Mucosa of stomach (tissue), 1 donor: ENCODE measurements around the gene SPAAR.

Experiments
- H3K27me3 ChIP-seq: one replicate; pipeline ENCODE4 v1.7.0; 2013; ENCODE audit warnings: mild to moderate bottlenecking, low read length; ENCODE audit not compliant: control insufficient read depth, insufficient read depth
- H3K36me3 ChIP-seq: one replicate; pipeline ENCODE4 v1.7.0; 2013; ENCODE audit warnings: low read length; ENCODE audit not compliant: control insufficient read depth, insufficient read depth
- H3K4me1 ChIP-seq: one replicate; pipeline ENCODE4 v1.7.0; 2013; ENCODE audit warnings: mild to moderate bottlenecking, low read length; ENCODE audit not compliant: control insufficient read depth, insufficient read depth
- H3K4me3 ChIP-seq: one replicate; pipeline ENCODE4 v1.7.0; 2013; ENCODE audit warnings: low read length
- H3K9ac ChIP-seq: one replicate; pipeline ENCODE4 v1.7.0; 2013; ENCODE audit warnings: mild to moderate bottlenecking, low read length, moderate library complexity
- H3K9me3 ChIP-seq: one replicate; pipeline ENCODE4 v1.7.0; 2013; ENCODE audit warnings: mild to moderate bottlenecking, low read length, moderate library complexity; ENCODE audit not compliant: control insufficient read depth
- donor health status: Pancreatic carcinoma.

The SPAAR gene, protein sequence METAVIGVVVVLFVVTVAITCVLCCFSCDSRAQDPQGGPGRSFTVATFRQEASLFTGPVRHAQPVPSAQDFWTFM

DNA sequence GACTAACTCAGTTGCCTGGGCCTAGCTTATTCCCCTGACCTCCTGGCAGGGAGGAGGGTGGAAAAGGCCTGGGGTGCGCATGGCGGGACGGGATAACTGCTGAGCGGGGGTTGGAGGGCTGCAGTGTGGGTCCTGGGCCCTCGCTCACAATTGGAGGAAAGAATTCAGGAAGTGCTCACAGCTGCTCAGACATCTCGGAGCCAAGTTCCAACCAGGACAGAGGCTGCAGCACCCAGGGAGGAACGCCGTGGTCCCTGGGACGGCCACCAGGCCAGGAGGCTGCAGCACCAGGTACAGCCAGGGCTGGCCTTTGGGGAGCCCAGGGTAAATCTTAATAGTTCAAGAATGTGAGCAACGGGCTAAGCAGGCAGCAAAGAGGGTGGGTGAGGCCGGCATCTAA lies at the start of gene SPAAR:
Gene SPAAR (plus strand): TSS at position 217 of the 400 bp plus-strand sequence. CDS start 974 bp downstream, outside the sequence.
- no peak within 1 kb of the TSS for H3K9ac ChIP-seq

DNA sequence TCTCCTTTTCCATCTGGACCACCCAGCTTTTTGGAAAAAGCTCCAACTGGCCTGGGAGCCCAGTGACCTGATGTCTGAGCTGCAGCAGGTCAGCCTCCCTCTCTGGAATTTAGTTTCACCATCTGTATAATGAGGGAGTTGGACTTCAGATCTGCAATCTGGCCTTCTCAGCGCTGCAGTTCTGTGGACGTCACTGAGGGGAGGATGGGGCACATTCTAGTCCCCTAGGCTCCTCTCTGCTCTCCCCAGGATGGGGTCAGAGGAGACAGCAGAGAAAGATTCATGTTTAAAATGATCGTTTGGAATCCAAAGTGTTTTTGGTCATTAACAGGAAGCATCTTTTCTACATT lies 49.3 kb upstream of the SPAAR start:
- Histone ChIP-seq H3K36me3 (no peaks in the 10 kb centered on the region), H3K4me3 (no peak overlapping the region), H3K4me1 (no peaks in the 10 kb centered on the region)

More for the DNA sequence above, at the start of gene SPAAR:
- Histone ChIP-seq H3K27me3 (no peaks in the 10 kb centered on the region), H3K4me3 (no peak within 1 kb of the TSS), H3K4me1 (peaks cover 68% of the 10 kb centered on the region), H3K9me3 (no peaks in the 10 kb centered on the region), H3K36me3 (no peaks in the 10 kb centered on the region)

DNA sequence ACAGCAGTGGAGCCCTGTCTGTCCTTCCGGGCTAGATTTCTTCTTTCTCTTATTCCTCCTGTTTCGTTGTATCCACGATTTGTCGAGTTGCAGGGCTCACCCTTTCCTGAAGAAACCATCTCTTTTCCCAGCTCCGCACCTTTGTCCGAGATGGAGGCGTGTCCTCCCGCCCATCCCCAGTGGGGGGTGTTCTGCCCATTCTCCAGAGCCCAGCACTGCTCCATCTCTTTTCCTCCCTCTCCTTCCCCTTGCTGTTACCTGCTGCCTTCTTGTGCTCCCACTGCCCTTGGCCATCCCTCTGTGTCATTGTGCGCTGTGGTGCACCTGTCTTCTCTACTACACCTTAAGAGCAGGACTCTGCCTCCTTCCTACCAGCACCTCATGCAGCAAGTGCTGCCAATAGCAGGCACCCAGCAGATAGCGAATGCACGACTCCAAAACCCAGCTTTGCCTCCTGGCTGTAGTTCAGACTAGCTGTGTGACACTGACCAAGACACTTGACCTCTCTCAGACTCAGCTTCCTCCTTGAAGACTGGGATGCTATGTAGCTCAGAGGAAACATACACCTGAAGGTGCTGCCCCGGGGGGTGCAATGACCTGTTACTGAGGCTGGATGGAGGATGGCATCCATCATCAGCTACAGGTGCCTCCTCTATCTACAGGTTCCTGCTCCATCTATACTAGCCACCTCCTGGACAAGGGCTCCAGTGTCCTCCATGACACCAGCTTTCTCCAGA lies 48.0 kb upstream of the SPAAR start:
- Histone ChIP-seq H3K36me3 (no peaks in the 10 kb centered on the region), H3K4me1 (no peaks in the 10 kb centered on the region), H3K4me3 (no peak overlapping the region), H3K27me3 (peaks cover 16% of the 10 kb centered on the region), H3K9me3 (no peaks in the 10 kb centered on the region), H3K9ac (no peak overlapping the region)

More for the DNA sequence above, 49.3 kb upstream of the SPAAR start:
- Histone ChIP-seq H3K27me3 (peaks cover 16% of the 10 kb centered on the region), H3K9me3 (no peaks in the 10 kb centered on the region), H3K9ac (no peak overlapping the region)

DNA sequence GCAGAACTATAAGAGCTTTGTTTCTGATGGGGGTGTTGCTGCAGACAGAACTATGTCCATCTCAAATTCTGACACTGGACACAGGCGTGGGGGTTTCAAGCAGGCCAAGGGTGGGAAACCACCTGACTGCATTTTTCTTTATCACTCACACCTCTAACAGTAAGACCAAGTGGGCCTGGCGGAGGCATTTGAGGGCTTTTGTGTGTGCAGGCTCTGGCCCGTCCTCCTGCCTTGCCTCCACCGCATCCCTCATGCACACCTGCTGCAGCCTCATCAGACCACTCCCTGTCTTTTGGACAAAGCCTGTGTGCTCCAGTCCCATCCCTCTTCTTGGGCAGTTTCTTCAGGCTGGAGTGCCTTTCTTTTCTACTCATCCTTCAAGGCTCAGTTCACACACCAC lies 47.0 kb upstream of the SPAAR start:
- Histone ChIP-seq H3K9ac (no peak overlapping the region), H3K4me3 (no peak overlapping the region), H3K4me1 (no peaks in the 10 kb centered on the region), H3K27me3 (peaks cover 16% of the 10 kb centered on the region), H3K9me3 (no peaks in the 10 kb centered on the region), H3K36me3 (no peaks in the 10 kb centered on the region)

DNA sequence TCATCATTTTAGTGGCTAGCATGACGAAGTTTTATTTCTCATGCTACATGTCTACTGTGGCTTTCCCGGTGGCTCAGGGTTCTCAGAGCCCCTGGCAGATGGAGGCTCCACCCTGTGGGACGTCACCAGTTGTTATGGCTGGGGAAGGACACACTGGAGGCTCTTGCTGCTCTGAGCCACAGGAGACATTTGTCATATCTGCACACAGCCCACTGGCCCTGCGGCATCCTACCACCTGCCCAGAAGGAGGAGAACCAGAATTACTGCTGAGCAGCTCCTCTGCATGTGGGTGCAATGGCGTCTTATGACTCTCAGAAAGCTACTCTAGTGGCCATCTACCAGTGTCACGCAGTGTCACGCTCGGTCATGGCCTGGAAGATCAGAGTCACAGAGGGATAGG lies 45.7 kb upstream of the SPAAR start:
- no peaks in the 10 kb centered on the region for H3K9me3 ChIP-seq
- H3K36me3 ChIP-seq: no peaks in the 10 kb centered on the region
- no peak overlapping the region for H3K9ac ChIP-seq
- no peaks in the 10 kb centered on the region for H3K4me1 ChIP-seq
- H3K4me3 ChIP-seq: no peak overlapping the region
- peaks cover 16% of the 10 kb centered on the region for H3K27me3 ChIP-seq

DNA sequence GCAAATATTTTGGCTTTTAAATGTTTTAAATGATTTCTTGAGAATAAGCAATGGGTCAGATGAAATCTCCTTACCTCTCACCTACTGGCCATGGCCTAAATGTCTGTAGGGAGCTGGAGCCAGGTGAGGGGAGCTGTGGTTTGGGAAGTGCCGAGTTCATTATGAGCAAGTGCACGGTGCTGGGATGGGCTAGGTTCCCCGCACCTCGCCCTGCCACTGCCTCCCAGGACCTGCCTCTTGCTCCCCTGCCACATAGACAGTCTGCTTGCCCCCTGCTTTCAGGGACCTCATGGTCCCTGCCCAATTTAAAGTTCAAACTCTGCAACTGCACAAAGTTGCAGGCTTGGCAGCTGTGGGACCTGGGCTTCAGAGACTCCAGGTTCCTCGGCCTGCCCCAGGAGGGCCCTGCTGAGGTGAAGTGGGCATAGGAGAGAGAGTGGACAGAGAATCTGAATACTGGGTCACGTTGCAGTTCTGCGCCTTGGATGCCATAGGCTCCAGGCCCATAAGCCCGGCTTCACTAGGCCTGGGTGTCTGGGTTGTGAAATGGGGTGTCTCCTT lies 44.5 kb upstream of the SPAAR start:
- H3K9ac ChIP-seq: no peak overlapping the region
- no peak overlapping the region for H3K4me3 ChIP-seq
- H3K27me3 ChIP-seq: peaks cover 16% of the 10 kb centered on the region
- H3K36me3 ChIP-seq: no peaks in the 10 kb centered on the region
- H3K9me3 ChIP-seq: no peaks in the 10 kb centered on the region
- H3K4me1 ChIP-seq: no peaks in the 10 kb centered on the region

DNA sequence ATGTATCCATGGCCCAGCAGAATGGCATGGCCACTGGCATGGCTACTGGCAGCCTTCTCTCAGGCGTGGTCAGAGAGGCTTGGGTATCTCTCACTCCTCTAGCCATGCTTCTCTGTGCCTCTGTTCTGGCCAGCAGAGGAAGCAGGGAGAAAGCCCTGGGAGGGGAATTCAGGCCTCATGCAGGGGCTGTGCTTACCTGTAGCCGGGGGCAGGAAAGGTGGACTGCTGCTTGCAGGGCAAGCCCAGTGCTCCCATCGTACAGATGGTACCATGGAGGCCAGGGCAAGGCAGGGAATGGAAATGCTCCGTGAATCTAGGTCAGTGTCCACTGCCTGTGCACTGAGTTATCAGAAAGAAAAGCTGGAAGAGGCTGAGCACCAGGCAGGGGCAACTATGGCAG lies 41.8 kb upstream of the SPAAR start:
- H3K36me3 ChIP-seq: no peaks in the 10 kb centered on the region
- H3K9me3 ChIP-seq: no peaks in the 10 kb centered on the region
- H3K27me3 ChIP-seq: peaks cover 1% of the 10 kb centered on the region
- no peak overlapping the region for H3K4me3 ChIP-seq
- H3K9ac ChIP-seq: no peak overlapping the region
- H3K4me1 ChIP-seq: no peaks in the 10 kb centered on the region

DNA sequence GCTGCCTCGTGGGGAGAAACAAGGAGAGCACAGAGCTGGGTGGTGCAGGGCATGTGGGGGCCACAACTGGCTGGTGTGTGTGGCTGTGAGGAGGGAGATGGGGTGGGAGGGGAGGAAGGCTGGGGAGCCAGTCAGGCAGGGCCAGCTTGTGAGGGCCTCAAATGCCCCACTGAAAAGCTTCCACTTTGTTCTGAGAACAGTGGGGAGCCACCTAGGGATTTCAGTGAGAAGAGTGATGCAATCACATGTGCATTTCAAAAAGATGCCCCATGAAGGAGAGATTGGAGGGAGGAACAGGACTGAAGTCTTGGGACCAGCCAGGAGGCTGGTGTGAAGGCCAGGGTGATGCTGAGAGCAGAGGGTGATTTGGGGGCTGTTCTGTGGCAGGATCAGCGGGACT lies 40.4 kb upstream of the SPAAR start:
- H3K36me3 ChIP-seq: no peaks in the 10 kb centered on the region
- no peaks in the 10 kb centered on the region for H3K27me3 ChIP-seq
- no peak overlapping the region for H3K4me3 ChIP-seq
- H3K9me3 ChIP-seq: no peaks in the 10 kb centered on the region
- no peaks in the 10 kb centered on the region for H3K4me1 ChIP-seq
- no peak overlapping the region for H3K9ac ChIP-seq

DNA sequence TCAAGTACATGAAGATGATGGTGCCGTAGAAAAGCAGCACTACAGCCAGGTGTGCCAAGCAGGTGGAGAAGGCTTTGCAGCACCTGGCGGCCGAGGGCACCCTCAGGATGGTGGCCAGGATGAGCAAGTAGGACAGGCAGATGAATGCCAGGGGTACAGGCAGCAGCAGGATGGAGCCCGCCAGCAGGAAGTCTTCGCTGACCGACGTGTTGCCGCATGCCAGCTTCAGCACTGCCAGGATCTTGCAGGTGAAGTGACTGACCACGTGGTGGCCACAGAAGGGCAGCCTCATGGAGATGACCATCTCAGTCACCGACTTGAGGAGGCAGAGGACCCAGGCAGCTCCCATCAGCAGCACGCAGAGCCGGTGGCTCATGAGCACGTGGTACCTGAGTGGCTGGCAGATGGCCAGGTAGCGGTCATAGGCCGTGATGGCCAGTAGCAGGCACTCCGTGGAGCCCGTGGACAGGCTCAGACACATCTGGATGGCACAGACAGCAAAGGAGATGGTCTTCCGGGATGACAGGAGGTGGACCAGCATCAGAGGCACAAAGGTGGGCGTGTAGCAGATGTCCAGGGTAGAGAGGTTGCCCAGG lies 39.6 kb upstream of the SPAAR start:
- H3K4me3 ChIP-seq: no peak overlapping the region
- H3K27me3 ChIP-seq: no peaks in the 10 kb centered on the region
- H3K4me1 ChIP-seq: no peaks in the 10 kb centered on the region
- H3K9ac ChIP-seq: no peak overlapping the region
- H3K36me3 ChIP-seq: no peaks in the 10 kb centered on the region
- no peaks in the 10 kb centered on the region for H3K9me3 ChIP-seq

DNA sequence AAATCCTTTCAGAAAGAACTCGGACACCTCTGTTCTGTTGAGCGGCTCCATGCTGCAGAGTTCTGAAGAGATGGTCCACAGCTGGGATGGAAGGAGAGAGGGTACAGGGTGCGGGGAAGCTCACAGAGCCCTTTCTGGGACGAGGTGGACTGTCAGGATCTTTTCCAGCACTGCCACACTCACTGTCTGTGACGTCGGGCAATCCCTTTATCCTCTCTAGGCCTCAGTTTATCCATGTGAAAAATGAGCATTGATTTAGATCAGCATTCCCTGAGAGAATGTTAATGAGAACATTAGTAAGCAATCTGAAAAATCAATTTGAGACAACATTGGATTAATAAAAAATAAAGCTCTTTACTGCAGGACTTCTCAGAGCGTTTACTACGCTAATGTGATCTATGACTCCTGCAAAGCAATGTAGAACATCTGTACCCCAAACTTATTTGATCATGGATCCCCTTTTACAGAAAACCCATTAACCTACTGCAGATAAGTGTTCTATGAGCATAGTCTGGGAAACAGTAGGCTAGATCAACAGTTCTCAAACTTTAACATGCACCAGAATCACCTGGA lies 38.9 kb upstream of the SPAAR start, which contains the start of gene OR13J1:
Gene OR13J1 (minus strand): TSS at position 51 of the 573 bp plus-strand sequence. CDS start 0 bp downstream, at position 51.
- H3K36me3 ChIP-seq: no peaks in the 10 kb centered on the region
- no peaks in the 10 kb centered on the region for H3K4me1 ChIP-seq
- no peak within 1 kb of the TSS for H3K4me3 ChIP-seq
- H3K27me3 ChIP-seq: no peaks in the 10 kb centered on the region
- H3K9me3 ChIP-seq: no peaks in the 10 kb centered on the region
- H3K9ac ChIP-seq: no peak within 1 kb of the TSS

DNA sequence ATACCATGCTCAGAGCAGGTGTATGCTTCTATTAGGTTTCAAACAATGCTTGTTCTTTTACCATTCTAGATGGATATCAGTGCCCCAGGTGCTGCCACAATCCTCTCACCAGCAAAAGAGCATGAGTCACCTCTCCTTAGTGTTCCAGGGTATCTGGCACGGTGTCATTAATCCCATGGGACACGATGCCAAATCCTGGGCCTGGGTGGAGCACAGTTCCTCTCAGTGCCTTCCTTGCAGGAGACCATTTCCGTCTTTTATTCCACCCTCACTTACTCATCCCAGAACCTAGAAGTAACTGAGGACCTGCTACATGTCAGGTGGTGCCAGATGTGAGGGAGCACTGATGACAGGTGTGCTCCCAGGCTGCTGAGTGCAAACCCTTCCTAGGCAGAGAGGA lies 37.7 kb upstream of the SPAAR start:
- no peak overlapping the region for H3K9ac ChIP-seq
- H3K4me1 ChIP-seq: no peaks in the 10 kb centered on the region
- H3K27me3 ChIP-seq: no peaks in the 10 kb centered on the region
- H3K9me3 ChIP-seq: no peaks in the 10 kb centered on the region
- H3K36me3 ChIP-seq: no peaks in the 10 kb centered on the region
- H3K4me3 ChIP-seq: no peak overlapping the region

DNA sequence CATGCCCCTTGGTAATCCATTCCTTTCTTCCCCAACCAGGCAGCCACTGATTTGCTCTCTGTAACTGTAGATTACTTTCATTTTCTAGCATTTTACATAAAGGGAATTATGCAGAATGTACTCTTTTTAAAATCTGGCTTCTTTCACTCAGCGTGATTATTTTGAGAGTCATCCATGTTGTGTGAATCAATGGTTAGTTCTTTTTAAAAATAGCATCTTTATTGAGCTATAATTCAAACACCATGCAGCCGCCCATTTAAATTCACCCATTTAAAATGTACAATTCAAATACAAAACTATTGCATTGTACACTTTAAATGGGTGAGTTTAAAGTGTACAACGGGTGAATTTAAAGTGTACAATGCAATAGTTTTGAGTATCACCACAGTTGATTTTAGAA lies 36.8 kb upstream of the SPAAR start:
- Histone ChIP-seq H3K36me3 (no peaks in the 10 kb centered on the region), H3K4me3 (no peak overlapping the region), H3K4me1 (no peaks in the 10 kb centered on the region), H3K9me3 (no peaks in the 10 kb centered on the region), H3K27me3 (no peaks in the 10 kb centered on the region), H3K9ac (no peak overlapping the region)
